HG03196 (cell line): ENCODE results near the gene WNT9B.
"Not testable (repeated sequence)": the region's sequence is repeated elsewhere in the genome, so short reads cannot be mapped to it uniquely, and the experiment has no call there.

ENCODE experiments used
- ATAC-seq: cut with Tn5 transposase; IDR thresholded peaks from one replicate; pipeline ENCODE4 v1.9.1; 2021; ENCODE audit not compliant: unreplicated experiment

WNT9B gene

GRCh38 chr17:46903762-46904672 lies 52.6 kb downstream of the WNT9B start:
- no peak for ATAC-seq

DNA sequence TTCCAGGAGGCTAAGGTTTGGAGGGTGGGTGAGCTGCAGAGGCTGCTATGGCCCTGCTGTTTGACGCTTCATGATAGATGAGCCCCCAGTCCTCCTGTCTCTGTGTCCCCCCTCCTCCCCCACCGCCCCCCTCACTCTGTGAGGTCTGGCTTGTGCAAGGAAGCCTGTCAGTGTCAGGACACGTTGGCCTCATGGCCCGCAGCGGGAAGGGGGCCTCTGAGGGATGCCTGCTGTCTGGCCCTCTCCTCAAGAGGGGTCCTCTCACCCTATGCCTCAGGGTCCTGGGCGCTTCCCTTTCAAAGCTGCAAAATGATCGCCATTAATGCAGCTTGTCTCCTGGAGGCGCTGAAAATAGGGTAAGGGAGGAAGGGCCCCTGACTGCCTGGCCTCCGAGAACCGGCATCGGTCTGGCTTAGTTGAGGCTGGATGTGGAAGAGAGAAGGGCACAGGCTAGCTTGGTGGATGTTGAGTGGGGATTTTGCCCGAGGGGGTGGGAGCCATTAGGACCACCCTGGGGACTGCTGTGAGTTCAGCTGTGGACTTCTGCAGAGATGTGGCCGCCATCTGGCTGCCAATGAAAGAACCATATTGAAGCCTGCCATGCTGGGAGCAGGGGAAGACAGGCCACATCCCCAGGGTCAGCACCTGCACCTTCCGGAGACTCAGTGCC lies 56.8 kb downstream of the WNT9B start:
- no peak for ATAC-seq

- ATAC-seq: no peak
Observed at GRCh38 chr17:46910179-46910927, 59.0 kb downstream of the WNT9B start.

- no peak for ATAC-seq
Observed at GRCh38 chr17:46911311-46911710, 59.9 kb downstream of the WNT9B start.

DNA sequence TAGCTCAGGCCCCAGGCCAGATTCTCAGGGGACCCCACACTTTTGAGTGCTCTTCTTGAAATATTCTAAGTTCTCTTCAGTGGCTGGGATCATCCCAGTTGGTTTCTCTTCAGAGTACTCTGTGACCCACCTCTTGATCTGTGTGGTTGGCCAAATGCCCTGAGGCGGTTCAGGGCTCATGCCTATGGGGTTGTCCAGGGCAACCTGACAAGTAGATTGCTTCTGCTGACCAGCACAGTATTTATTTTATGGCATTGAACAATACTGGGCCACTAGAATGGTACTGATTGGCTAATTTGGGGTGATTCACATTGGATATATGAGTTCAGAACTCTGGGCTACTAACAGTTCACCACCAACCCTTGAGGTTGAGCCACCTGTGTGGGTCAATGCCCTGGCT lies 64.2 kb downstream of the WNT9B start:
- ATAC-seq: no peak

GRCh38 chr17:46916211-46916610 lies 64.8 kb downstream of the WNT9B start:
- ATAC-seq: no peak

- ATAC-seq: no peak
Observed at GRCh38 chr17:46916623-46917022, 65.2 kb downstream of the WNT9B start.

DNA sequence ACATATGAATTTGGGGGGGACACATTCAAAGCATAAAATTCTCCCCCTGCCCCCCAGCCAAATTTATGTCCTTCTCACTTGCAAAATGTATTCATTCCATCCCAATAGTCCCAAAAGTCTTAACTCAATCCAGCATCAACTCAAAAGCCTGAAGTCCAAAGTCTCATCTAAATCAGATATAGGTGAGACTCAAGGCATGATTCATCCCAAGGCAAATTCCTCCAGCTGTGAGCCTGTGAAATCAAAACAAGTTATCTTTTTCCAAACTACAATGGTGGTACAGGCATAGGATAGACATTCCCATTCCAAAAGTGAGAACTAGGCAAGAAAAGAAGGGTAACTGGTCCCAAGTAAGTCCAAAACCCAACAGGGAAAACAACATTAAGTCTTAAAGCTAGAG lies 65.7 kb downstream of the WNT9B start:
- no peak for ATAC-seq

DNA sequence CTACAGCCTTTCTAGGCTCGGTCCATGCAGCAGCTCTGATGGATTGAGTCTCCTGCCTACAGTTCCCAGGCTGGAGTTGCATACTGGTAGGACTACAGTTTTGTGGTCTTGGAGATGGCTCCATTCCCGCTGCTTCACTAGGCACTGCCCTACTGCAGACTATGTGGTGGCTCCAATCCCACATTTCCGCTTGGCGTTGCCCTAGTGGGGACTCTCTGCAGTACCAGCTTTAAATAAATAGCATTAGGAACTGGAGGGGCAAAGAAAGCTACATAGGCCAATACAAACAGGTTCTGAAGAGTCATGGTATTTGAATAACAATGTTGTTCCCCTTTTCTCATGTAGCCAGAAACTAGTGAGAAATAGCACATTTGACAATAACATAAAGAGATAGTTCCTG lies 66.1 kb downstream of the WNT9B start:
- ATAC-seq: no peak

GRCh38 chr17:46921962-46922361 lies 70.6 kb downstream of the WNT9B start:
- ATAC-seq: not testable (repeated sequence)

- no peak for ATAC-seq
Observed at GRCh38 chr17:46922487-46922803, 71.1 kb downstream of the WNT9B start.

- ATAC-seq: peak; percentile 82
Observed at GRCh38 chr17:46922804-46923635, 71.6 kb downstream of the WNT9B start, which contains the start of gene GOSR2. TSS of gene GOSR2 (plus strand) at chr17:46923160. CDS start at chr17:46923193, 33 bp downstream.

DNA sequence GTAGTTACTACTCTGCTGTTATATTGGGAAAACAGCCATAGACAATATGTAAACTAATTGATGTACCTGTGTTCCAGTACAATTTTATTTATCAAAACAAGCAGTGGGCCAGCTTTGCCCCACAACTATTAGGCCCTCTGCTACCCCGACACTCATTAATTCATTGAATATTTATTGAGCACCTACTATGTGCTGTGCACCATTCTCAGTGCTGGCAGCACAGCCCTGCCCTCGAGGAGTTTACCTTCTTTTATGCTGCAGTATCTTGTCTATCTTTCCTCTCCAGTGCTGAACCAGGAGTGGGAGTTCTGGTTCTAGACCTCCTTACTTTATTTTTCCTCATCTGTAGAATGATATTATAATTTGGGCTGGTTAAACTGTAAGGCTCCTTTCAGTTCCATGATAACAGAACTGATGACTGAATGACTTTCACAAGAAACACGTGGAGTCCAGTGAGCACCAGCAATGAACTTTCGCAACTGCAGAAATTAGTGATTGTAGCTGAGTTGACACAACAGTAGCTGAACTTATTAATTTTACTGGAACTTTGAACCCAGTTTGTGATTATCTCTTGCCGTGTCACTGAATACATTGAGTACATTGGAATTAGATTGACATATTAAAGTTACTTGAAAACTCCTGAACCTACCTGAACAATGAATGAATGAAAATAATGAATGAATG lies 73.9 kb downstream of the WNT9B start:
- ATAC-seq: no peak

- ATAC-seq: no peak
Observed at GRCh38 chr17:46928467-46929261, 77.3 kb downstream of the WNT9B start.

- ATAC-seq: no peak
Observed at GRCh38 chr17:46929413-46929812, 78.0 kb downstream of the WNT9B start.

- ATAC-seq: no peak
Observed at GRCh38 chr17:46930051-46930450, 78.7 kb downstream of the WNT9B start.

DNA sequence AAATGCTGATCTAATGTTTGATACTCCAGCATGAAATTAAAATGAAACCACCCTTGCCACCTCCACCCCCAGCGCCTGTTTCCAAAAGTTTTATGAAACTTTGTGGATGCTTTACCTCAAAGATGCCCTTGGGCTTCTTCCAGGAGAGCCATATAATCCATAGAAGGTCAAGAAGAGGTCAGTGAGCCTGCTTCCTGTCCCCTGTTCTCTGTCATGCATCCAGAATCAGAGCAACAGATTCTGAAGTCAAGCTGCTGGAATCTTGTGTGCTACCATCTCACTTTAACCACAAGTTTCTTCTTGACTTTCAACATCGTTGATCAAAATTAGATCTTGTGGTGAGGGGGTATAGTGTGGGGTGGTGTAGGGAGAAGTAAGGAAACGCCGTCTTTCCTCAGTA lies 80.2 kb downstream of the WNT9B start:
- no peak for ATAC-seq

GRCh38 chr17:46935658-46936266 lies 84.4 kb downstream of the WNT9B start:
- ATAC-seq: no peak
